Central memory CD8-positive, alpha-beta T cell (primary cell): Measurements from ENCODE around the gene POLR2E.
A peak's percentile ranks its signal among the peaks of the same experiment; 100 is the strongest.

ENCODE experiments used
- ATAC-seq: fragments of 150-1000 bp; cut with Tn5 transposase; replicated peaks from 2 replicates; pipeline ENCODE4 v1.10.0; 2022; ENCODE audit warnings: mild to moderate bottlenecking, moderate FRiP score, moderate number of reproducible peaks; ENCODE audit not compliant: poor library complexity, severe bottlenecking; ENCODE audit errors: extremely low read depth
- DNase-seq, 2 donors: peaks; one replicate each; pipeline ENCODE4 v3.0.0; 2021; ENCODE audit warnings: low spot score in 2 of 2
- H3K27ac Mint-ChIP-seq: one replicate; pipeline ENCODE4 v1.8.0; 2022; ENCODE audit warnings: low read depth, mild to moderate bottlenecking, moderate library complexity, mixed read lengths
- H3K27me3 Mint-ChIP-seq: one replicate; pipeline ENCODE4 v1.8.0; 2022; ENCODE audit warnings: mixed read lengths
- H3K36me3 Mint-ChIP-seq: one replicate; pipeline ENCODE4 v1.8.0; 2022; ENCODE audit warnings: mild to moderate bottlenecking, moderate library complexity, mixed read lengths; ENCODE audit not compliant: insufficient read depth
- H3K4me1 Mint-ChIP-seq: one replicate; pipeline ENCODE4 v1.8.0; 2022; ENCODE audit warnings: mixed read lengths
- H3K4me3 Mint-ChIP-seq: one replicate; pipeline ENCODE4 v1.8.0; 2022; ENCODE audit warnings: mild to moderate bottlenecking, moderate library complexity, mixed read lengths
- H3K9me3 Mint-ChIP-seq: one replicate; pipeline ENCODE4 v1.8.0; 2022; ENCODE audit warnings: mixed read lengths

Gene POLR2E

GRCh38 chr19:1063909-1064660 lies 31.1 kb downstream of the POLR2E start:
- H3K27ac Mint-ChIP-seq = no peak overlapping the region
- DNase-seq = no peak
- H3K9me3 Mint-ChIP-seq = no peaks in the 10 kb centered on the region
- H3K27me3 Mint-ChIP-seq = no peaks in the 10 kb centered on the region
- peaks cover 39% of the 10 kb centered on the region for H3K4me1 Mint-ChIP-seq
- H3K4me3 Mint-ChIP-seq = no peak overlapping the region
- no peak for ATAC-seq
- peaks cover 31% of the 10 kb centered on the region for H3K36me3 Mint-ChIP-seq

- ATAC-seq (no peak), DNase-seq (peak in 1 of 2 donors; percentile 67)
- no peak overlapping the region for H3K27ac Mint-ChIP-seq
- H3K4me1 Mint-ChIP-seq = peaks cover 36% of the 10 kb centered on the region
- H3K36me3 Mint-ChIP-seq = peaks cover 24% of the 10 kb centered on the region
- H3K27me3 Mint-ChIP-seq = no peaks in the 10 kb centered on the region
- H3K4me3 Mint-ChIP-seq = no peak overlapping the region
- no peaks in the 10 kb centered on the region for H3K9me3 Mint-ChIP-seq
Measured at GRCh38 chr19:1063030-1063908, 31.9 kb downstream of the POLR2E start.

- H3K4me1 Mint-ChIP-seq = peaks cover 44% of the 10 kb centered on the region
- H3K4me3 Mint-ChIP-seq = no peak overlapping the region
- no peak for DNase-seq
- no peaks in the 10 kb centered on the region for H3K27me3 Mint-ChIP-seq
- H3K36me3 Mint-ChIP-seq = peaks cover 17% of the 10 kb centered on the region
- no peak for ATAC-seq
- peak overlapping the region; percentile 55 for H3K27ac Mint-ChIP-seq
- H3K9me3 Mint-ChIP-seq = no peaks in the 10 kb centered on the region
Measured at GRCh38 chr19:1062387-1063029, 32.7 kb downstream of the POLR2E start.

GRCh38 chr19:1061987-1062386 lies 33.2 kb downstream of the POLR2E start:
- Mint-ChIP-seq H3K36me3 (peaks cover 19% of the 10 kb centered on the region), H3K9me3 (no peaks in the 10 kb centered on the region), H3K27ac (peak overlapping the region; percentile 55), H3K4me1 (peaks cover 48% of the 10 kb centered on the region), H3K4me3 (no peak overlapping the region), H3K27me3 (no peaks in the 10 kb centered on the region)
- no peak for DNase-seq
- no peak for ATAC-seq

- DNase-seq (no peak), ATAC-seq (no peak)
- peaks cover 46% of the 10 kb centered on the region for H3K4me1 Mint-ChIP-seq
- no peaks in the 10 kb centered on the region for H3K27me3 Mint-ChIP-seq
- H3K36me3 Mint-ChIP-seq = peaks cover 22% of the 10 kb centered on the region
- H3K4me3 Mint-ChIP-seq = no peak overlapping the region
- no peaks in the 10 kb centered on the region for H3K9me3 Mint-ChIP-seq
- H3K27ac Mint-ChIP-seq = no peak overlapping the region
Measured at GRCh38 chr19:1060689-1061088, 34.5 kb downstream of the POLR2E start.

GRCh38 chr19:1058112-1058511 lies 37.1 kb downstream of the POLR2E start:
- Mint-ChIP-seq H3K36me3 (peaks cover 21% of the 10 kb centered on the region), H3K9me3 (no peaks in the 10 kb centered on the region), H3K27me3 (no peaks in the 10 kb centered on the region), H3K27ac (peak overlapping the region; percentile 62), H3K4me1 (peaks cover 24% of the 10 kb centered on the region), H3K4me3 (no peak overlapping the region)
- DNase-seq = no peak
- ATAC-seq = no peak

GRCh38 chr19:1057176-1057855 lies 37.9 kb downstream of the POLR2E start:
- peak overlapping the region; percentile 62 for H3K27ac Mint-ChIP-seq
- H3K4me3 Mint-ChIP-seq = no peak overlapping the region
- DNase-seq (no peak), ATAC-seq (peak; percentile 83)
- H3K9me3 Mint-ChIP-seq = no peaks in the 10 kb centered on the region
- H3K4me1 Mint-ChIP-seq = peaks cover 24% of the 10 kb centered on the region
- peaks cover 21% of the 10 kb centered on the region for H3K36me3 Mint-ChIP-seq
- no peaks in the 10 kb centered on the region for H3K27me3 Mint-ChIP-seq

- DNase-seq (no peak), ATAC-seq (no peak)
- no peaks in the 10 kb centered on the region for H3K27me3 Mint-ChIP-seq
- H3K9me3 Mint-ChIP-seq = no peaks in the 10 kb centered on the region
- no peak overlapping the region for H3K27ac Mint-ChIP-seq
- peaks cover 18% of the 10 kb centered on the region for H3K36me3 Mint-ChIP-seq
- no peak overlapping the region for H3K4me3 Mint-ChIP-seq
- H3K4me1 Mint-ChIP-seq = peaks cover 29% of the 10 kb centered on the region
Measured at GRCh38 chr19:1055886-1056620, 39.1 kb downstream of the POLR2E start.

- Mint-ChIP-seq H3K9me3 (no peaks in the 10 kb centered on the region), H3K36me3 (peaks cover 21% of the 10 kb centered on the region), H3K27ac (no peak overlapping the region), H3K4me1 (peaks cover 29% of the 10 kb centered on the region), H3K27me3 (no peaks in the 10 kb centered on the region), H3K4me3 (no peak overlapping the region)
- ATAC-seq = no peak
- DNase-seq = no peak
Measured at GRCh38 chr19:1055028-1055425, 40.1 kb downstream of the POLR2E start.

- peaks cover 22% of the 10 kb centered on the region for H3K36me3 Mint-ChIP-seq
Measured at GRCh38 chr19:1054102-1055027, 40.8 kb downstream of the POLR2E start.

More at GRCh38 chr19:1054102-1055027, 40.8 kb downstream of the POLR2E start:
- Mint-ChIP-seq H3K9me3 (no peaks in the 10 kb centered on the region), H3K27me3 (no peaks in the 10 kb centered on the region), H3K27ac (no peak overlapping the region), H3K4me3 (no peak overlapping the region), H3K4me1 (peaks cover 29% of the 10 kb centered on the region)
- ATAC-seq (no peak), DNase-seq (no peak)
